Measurements from ENCODE around the gene PPFIA4. TPM values are rescaled to one million over a fixed set of nuclear protein-coding genes. Genes with fewer than 3 reads are reported as not detected.

Gene PPFIA4
- total RNA-seq, 1 experiment from 2014 or later, result 10.8 TPM

- H3K27ac ChIP-seq (ENCODE audit: low read depth, low read length), result no peak overlapping the region
- no peaks in the 10 kb centered on the region for H3K27me3 ChIP-seq (ENCODE audit: insufficient read depth, low read length)
- no peak for ATAC-seq
- intact Hi-C loops (cut with micrococcal nuclease), result no loop called here
- no peaks in the 10 kb centered on the region for H4K20me1 ChIP-seq (ENCODE audit: insufficient read depth)
- H3K4me2 ChIP-seq (ENCODE audit: low read length), result no peak overlapping the region
- no peak overlapping the region for H3K4me3 ChIP-seq (replicated peaks in 1 of 2; ENCODE audit: low read depth in 1 of 2, low read length in 2 of 2)
- no peaks in the 10 kb centered on the region for H3K9me2 ChIP-seq (ENCODE audit: insufficient read depth)
- RAD21 ChIA-PET (ENCODE audit: low non-redundant PET in 1 of 2, low total read pairs in 2 of 2, uncharacterized antibody in 2 of 2, unreplicated experiment in 2 of 2), result no interaction called here
- H3K9ac ChIP-seq (ENCODE audit: low read length), result no peak overlapping the region
- BruUV-seq (replicated peaks), result no TSS peak
- TF ChIP-seq YY1 (IDR thresholded peaks at IDR 0.05; ENCODE audit: extremely low read depth, insufficient replicate concordance, low read depth, low read length) (no peak), ZBTB33 (IDR thresholded peaks at IDR 0.05; ENCODE audit: extremely low read depth, insufficient replicate concordance, low read length) (no peak), MAX (IDR thresholded peaks at IDR 0.05) (no peak), ZFX (IDR thresholded peaks at IDR 0.05) (no peak), ATF3 (IDR thresholded peaks at IDR 0.05) (no peak), POLR2AphosphoS5 (IDR thresholded peaks at IDR 0.05; ENCODE audit: low read depth, low read length) (no peak), SP1 (IDR thresholded peaks at IDR 0.05; ENCODE audit: low read depth) (no peak), CBX3 (IDR thresholded peaks at IDR 0.05; ENCODE audit: low read depth) (no peak), CEBPB (IDR thresholded peaks at IDR 0.05; ENCODE audit: low read depth) (no peak), ZNF274 (IDR thresholded peaks at IDR 0.05; ENCODE audit: low read depth, low read length) (no peak), REST (IDR thresholded peaks at IDR 0.05; ENCODE audit: low read depth) (no peak), ELF1 (IDR thresholded peaks at IDR 0.05; ENCODE audit: borderline replicate concordance, low read depth) (no peak), EGR1 (IDR thresholded peaks at IDR 0.05; ENCODE audit: low read depth) (no peak), EZH2 (IDR thresholded peaks at IDR 0.05) (no peak), JUND (IDR thresholded peaks at IDR 0.05) (no peak)
- H2AFZ ChIP-seq (ENCODE audit: low read depth, low read length, poor library complexity, severe bottlenecking), result no peak overlapping the region
- H3K36me3 ChIP-seq (ENCODE audit: control insufficient read depth in 1 of 2, insufficient read depth in 2 of 2, low read length in 2 of 2), result no peaks in the 10 kb centered on the region
- POLR2A ChIA-PET, result no interaction called here
- no peaks in the 10 kb centered on the region for H3K79me2 ChIP-seq (ENCODE audit: insufficient read depth, low read length)
- peaks cover 8 to 34% of the 10 kb centered on the region in 2 experiments for H3K4me1 ChIP-seq (ENCODE audit: control insufficient read depth in 1 of 2, insufficient read depth in 2 of 2, low read length in 2 of 2)
- DNase-seq (ENCODE audit: low read depth, low spot score), result no peak
- H3K9me3 ChIP-seq (ENCODE audit: control insufficient read depth in 1 of 2, insufficient read depth in 1 of 2, low read depth in 1 of 2, low read length in 2 of 2), result no peaks in the 10 kb centered on the region
- CTCF ChIA-PET, result no interaction called here
These were observed 18.4 kb downstream of the PPFIA4 start for GRCh38 chr1:203044546-203045250.

Measured in HCT116 (cell line).